Type B pancreatic cell (in vitro differentiated cells): ENCODE data around the gene GTF2IRD1. TPM values are rescaled to one million over a fixed set of nuclear protein-coding genes. Genes with fewer than 3 reads are reported as not detected.
A peak's percentile ranks its signal among the peaks of the same experiment; 100 is the strongest.

Experiments
- DNase-seq: peaks from one replicate; pipeline ENCODE4 v3.0.0; 2021; ENCODE audit warnings: mixed read lengths; ENCODE audit not compliant: unreplicated experiment; ENCODE audit errors: extremely low spot score
- H3K27ac Mint-ChIP-seq: 2 replicates; pipeline ENCODE4 v1.8.0; 2021; ENCODE audit warnings: mild to moderate bottlenecking, mixed read lengths
- H3K27me3 Mint-ChIP-seq: 2 replicates; pipeline ENCODE4 v1.8.0; 2021; ENCODE audit warnings: mixed read lengths
- H3K36me3 Mint-ChIP-seq: 2 replicates; pipeline ENCODE4 v1.8.0; 2021; ENCODE audit warnings: mixed read lengths
- H3K4me1 Mint-ChIP-seq: one replicate; pipeline ENCODE4 v1.8.0; 2021; ENCODE audit warnings: mixed read lengths; ENCODE audit not compliant: unreplicated experiment
- H3K4me3 Mint-ChIP-seq: 2 replicates; pipeline ENCODE4 v1.8.0; 2021; ENCODE audit warnings: mild to moderate bottlenecking, mixed read lengths
- H3K9me3 Mint-ChIP-seq: 2 replicates; pipeline ENCODE4 v1.8.0; 2021; ENCODE audit warnings: mixed read lengths
- CTCF ChIP-seq: fragments of 200-600 bp; sonication (generic); conservative IDR thresholded peaks from 2 replicates; pipeline ENCODE4 v1.5.0; 2021; ENCODE audit warnings: antibody characterized with exemption, mild to moderate bottlenecking
- total RNA-seq: library from RNA; stranded (reverse); gene quantifications from 2 replicates; pipeline ENCODE4 v1.2.1, GENCODE V29; 2021; ENCODE audit warnings: low replicate concordance

The GTF2IRD1 gene
- total RNA-seq, 1 donor from 2014 or later = 47.9 TPM

DNA sequence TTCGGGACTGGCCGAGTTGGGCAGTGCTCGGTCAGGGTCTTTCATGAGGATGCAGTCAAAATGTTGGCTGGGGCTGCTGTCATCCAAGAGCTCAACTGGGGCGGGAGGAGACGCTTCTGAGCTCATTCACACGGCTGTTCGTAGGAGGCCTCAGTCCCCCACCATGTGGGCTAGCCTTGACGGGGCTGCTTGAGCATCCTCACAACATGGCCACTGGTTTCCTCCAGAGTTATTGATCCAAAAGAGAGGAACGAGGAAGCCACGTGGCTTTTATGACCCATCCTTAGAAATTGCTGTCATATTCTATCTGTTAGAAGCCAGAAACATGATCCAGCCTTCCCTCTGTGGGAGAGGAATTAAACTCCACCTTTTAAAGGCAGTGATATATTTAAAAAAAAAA lies 68.1 kb downstream of the GTF2IRD1 start:
- Mint-ChIP-seq H3K4me1 (no peaks in the 10 kb centered on the region), H3K36me3 (peaks cover 20% of the 10 kb centered on the region), H3K4me3 (no peak overlapping the region), H3K9me3 (peaks cover 4% of the 10 kb centered on the region), H3K27me3 (no peaks in the 10 kb centered on the region), H3K27ac (no peak overlapping the region)
- TF ChIP-seq CTCF = no peak
- no peak for DNase-seq

DNA sequence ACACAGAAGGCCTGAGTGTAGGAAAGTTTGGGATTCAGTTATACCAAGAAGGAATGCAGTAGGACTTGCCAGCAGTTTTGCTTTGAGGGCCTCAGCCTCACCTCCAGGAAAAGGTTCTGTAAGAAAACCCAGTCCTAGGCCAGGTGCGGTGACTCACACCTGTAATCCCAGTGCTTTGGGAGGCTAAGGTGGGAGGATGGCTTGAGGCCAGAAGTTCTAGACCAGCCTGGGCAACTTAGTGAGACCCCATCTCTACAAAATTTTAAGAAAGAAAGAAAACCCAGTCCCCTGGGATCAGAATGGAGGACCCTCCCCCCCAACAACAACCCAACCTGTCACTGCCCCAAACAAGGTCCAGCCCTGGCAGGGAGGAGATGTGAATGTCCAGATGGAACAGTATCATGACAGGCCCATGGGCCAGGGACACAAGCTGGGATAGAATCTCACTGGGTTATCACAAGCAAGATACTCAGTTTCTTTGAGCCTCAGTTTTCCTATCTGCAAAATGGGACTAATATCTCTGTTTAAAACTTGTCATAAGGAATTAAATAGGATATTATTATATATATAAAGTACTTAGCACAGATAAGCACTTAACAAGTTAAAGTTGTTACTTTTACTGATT lies 68.7 kb downstream of the GTF2IRD1 start:
- Mint-ChIP-seq H3K36me3 (peaks cover 20% of the 10 kb centered on the region), H3K27ac (no peak overlapping the region), H3K4me3 (no peak overlapping the region), H3K4me1 (no peaks in the 10 kb centered on the region), H3K9me3 (peaks cover 4% of the 10 kb centered on the region), H3K27me3 (no peaks in the 10 kb centered on the region)
- no peak for DNase-seq
- TF ChIP-seq CTCF = no peak

DNA sequence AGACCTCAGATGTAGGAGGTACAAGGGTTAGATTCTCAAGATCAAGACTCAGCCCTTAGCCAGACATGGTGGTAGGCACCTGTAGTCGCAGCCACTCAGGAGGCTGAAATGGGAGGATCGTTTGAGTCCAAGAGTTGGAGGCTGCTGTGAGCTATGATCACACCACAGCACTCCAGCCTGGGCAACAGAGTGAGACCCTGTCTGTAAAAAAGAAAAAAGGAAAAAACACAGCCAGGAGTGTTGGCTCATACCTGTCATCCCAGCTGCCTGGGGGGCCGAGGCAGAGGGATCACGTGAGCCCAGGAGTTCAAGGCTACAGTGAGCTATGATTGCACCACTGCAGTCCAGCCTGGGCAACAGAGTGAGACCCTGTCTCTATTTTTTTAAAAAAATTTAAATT lies 69.3 kb downstream of the GTF2IRD1 start:
- Mint-ChIP-seq H3K9me3 (peaks cover 4% of the 10 kb centered on the region), H3K27me3 (no peaks in the 10 kb centered on the region), H3K36me3 (peaks cover 20% of the 10 kb centered on the region), H3K4me3 (no peak overlapping the region), H3K27ac (no peak overlapping the region), H3K4me1 (no peaks in the 10 kb centered on the region)
- TF ChIP-seq CTCF = no peak
- no peak for DNase-seq

DNA sequence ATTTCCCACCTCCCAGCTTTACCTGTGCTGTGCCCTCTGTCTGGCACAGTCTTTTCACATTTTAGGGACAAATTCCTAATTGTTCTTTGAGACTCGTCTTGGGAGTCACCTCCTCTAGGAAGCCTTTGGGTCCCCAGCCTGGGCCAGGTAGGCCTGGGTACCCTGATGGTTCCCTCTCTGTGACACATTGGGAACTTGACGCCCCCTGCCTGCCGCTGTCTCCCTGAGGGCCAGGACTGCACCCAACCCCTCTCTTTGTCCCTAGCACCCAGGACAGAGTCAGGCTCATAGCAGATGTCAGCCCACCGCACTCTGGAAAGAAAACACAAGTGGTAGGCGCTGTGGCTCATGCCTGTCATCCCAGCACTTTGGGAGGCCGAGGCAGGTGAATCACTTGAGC lies 71.4 kb downstream of the GTF2IRD1 start:
- Mint-ChIP-seq H3K27ac (no peak overlapping the region), H3K4me1 (no peaks in the 10 kb centered on the region), H3K4me3 (no peak overlapping the region), H3K36me3 (peaks cover 13% of the 10 kb centered on the region), H3K27me3 (no peaks in the 10 kb centered on the region), H3K9me3 (peaks cover 4% of the 10 kb centered on the region)
- TF ChIP-seq CTCF = no peak
- no peak for DNase-seq

GRCh38 chr7:74525881-74526280 lies 72.2 kb downstream of the GTF2IRD1 start:
- H3K36me3 Mint-ChIP-seq = peaks cover 15% of the 10 kb centered on the region
- H3K4me1 Mint-ChIP-seq = no peaks in the 10 kb centered on the region
- no peak for TF ChIP-seq CTCF
- DNase-seq = no peak
- H3K27ac Mint-ChIP-seq = peak overlapping the region; percentile 71
- H3K4me3 Mint-ChIP-seq = no peak overlapping the region
- no peaks in the 10 kb centered on the region for H3K27me3 Mint-ChIP-seq
- H3K9me3 Mint-ChIP-seq = peaks cover 4% of the 10 kb centered on the region

GRCh38 chr7:74526780-74527179 lies 73.1 kb downstream of the GTF2IRD1 start:
- Mint-ChIP-seq H3K4me1 (no peaks in the 10 kb centered on the region), H3K9me3 (no peaks in the 10 kb centered on the region), H3K4me3 (no peak overlapping the region), H3K36me3 (peaks cover 10% of the 10 kb centered on the region), H3K27ac (peak overlapping the region; percentile 53), H3K27me3 (no peaks in the 10 kb centered on the region)
- no peak for DNase-seq
- no peak for TF ChIP-seq CTCF
